Activated CD8-positive, alpha-beta memory T cell treated with anti-CD3 and anti-CD28 coated beads for 36 hours (primary cell): ENCODE data around the gene FOXQ1. TPM values are rescaled to one million over a fixed set of nuclear protein-coding genes. Genes with fewer than 3 reads are reported as not detected.
"Not testable (repeated sequence)": the region's sequence is repeated elsewhere in the genome, so short reads cannot be mapped to it uniquely, and the experiment has no call there.

Source experiments
- CTCF ChIA-PET: fragments of 350-600 bp; sonication (Branson Sonifier 250); formaldehyde crosslinking; loops from one replicate; lab custom pipeline; 2021; ENCODE audit warnings: antibody characterized with exemption; lab: Charles Lee
- POLR2A ChIA-PET: fragments of 350-600 bp; sonication (Branson Sonifier 250); formaldehyde crosslinking; loops from one replicate; lab custom pipeline; 2021; ENCODE audit warnings: antibody characterized with exemption; lab: Charles Lee
- total RNA-seq, 2 experiments: library from RNA; stranded (reverse); gene quantifications; one replicate each; pipeline ENCODE4 v1.2.3, GENCODE V29; 2021

FOXQ1 gene
- total RNA-seq, 2 experiments from 2014 or later: not detected

GRCh38 chr6:1347161-1347560, 35.3 kb downstream of the FOXQ1 start:
- CTCF ChIA-PET: interaction anchor here (0.6 kb wide), 1 partner anchor 37 kb away, joined by 3 read pairs; no protein-coding TSS in a partner anchor
- POLR2A ChIA-PET: no interaction called here

DNA sequence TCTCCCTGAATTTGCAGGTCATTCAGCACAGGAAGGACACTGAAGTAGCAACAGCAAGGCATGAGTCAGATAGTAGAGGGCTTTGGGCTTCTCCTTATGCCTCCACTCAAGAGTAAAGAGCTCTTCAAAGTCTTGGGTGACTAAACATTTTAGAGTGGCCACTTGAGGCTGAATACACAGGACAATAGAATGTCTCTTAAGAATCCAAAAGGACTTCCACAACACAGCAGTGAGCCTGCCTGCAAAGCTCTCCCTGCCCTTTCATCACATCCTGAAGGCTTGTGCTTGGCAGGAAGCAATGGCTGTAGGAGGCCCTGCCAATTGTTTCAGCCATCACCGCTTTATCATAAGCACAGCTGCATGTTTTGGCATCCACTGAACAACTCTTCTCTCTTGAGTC, 36.8 kb downstream of the FOXQ1 start:
- ChIA-PET CTCF (no interaction called here), POLR2A (no interaction called here)

DNA sequence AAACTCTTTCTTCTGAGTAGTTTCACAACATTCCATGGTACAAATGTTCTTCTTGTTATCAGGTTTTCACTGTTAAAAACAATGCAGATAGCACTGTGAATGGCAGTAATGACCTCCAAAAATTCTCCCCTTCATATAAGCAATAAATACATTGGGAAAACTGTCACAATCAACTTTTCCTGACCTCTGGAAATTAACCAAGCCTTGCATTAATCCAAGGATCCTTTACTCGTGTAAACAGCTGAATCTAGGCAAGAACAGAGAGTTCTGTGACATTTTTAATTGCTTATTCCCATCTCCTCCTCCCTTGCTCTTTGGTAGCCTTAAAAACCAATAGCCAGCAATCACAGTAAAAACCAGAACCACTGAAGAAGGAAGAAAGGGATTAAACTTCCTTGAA, 37.8 kb downstream of the FOXQ1 start:
- CTCF ChIA-PET: no interaction called here
- POLR2A ChIA-PET: no interaction called here

DNA sequence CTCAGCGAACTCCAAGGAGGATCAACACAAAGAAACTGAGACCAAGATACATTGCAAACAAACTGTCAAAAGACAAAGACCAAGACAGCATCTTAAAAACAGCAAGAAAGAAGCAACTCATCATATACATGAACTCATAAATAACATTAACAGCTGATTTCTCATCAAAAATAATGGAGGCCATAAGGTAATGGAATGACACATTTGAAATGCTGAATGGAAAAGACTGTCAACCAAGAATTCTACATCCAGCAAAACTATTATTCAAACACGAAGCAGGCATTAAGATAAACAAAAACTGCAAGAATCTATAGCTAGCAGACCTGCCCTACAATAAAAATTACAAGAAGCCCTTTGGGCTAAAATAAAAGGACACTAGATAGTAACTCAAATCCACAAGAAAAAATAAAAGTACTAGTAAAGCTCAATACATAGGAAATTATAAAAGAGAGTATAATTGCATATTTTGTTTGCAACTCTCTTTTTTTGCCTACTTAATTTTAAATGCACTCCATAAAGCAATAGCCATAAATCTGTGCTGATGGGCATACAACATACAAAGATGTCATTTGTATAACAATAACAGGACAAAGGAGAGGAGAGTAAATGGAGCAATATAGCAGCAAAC, 39.6 kb downstream of the FOXQ1 start:
- ChIA-PET POLR2A (no interaction called here), CTCF (no interaction called here)

GRCh38 chr6:1355068-1355467, 43.2 kb downstream of the FOXQ1 start:
- CTCF ChIA-PET, POLR2A ChIA-PET: not testable (repeated sequence)

DNA sequence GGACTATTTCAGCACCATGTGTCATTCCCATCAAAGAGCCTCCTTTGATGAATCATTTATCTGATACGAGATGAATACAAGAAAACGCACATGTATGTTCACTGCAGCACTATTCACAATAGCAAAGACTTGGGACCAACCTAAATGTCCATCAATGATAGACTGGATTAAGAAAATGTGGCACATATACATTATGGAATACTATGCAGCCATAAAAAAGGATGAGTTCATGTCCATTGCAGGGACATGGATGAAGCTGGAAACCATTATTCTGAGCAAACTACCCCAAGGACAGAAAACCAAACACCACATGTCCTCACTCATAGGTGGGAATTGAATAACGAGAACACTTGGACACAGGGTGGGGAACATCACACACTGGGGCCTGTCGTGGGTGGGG, 49.8 kb downstream of the FOXQ1 start:
- CTCF ChIA-PET, POLR2A ChIA-PET: not testable (repeated sequence)

GRCh38 chr6:1362643-1363042, 50.7 kb downstream of the FOXQ1 start:
- CTCF ChIA-PET: no interaction called here
- POLR2A ChIA-PET: no interaction called here

GRCh38 chr6:1363298-1363697, 51.4 kb downstream of the FOXQ1 start:
- CTCF ChIA-PET: no interaction called here
- POLR2A ChIA-PET: no interaction called here

- POLR2A ChIA-PET: no interaction called here
- CTCF ChIA-PET: no interaction called here
These were observed 52.1 kb downstream of the FOXQ1 start for GRCh38 chr6:1363729-1364572.

Other genes starting within 250 kb of the FOXQ1 start
- gene FOXF2, start 77.5 kb downstream of the FOXQ1 start, total RNA-seq: not detected